Hepatocyte (in vitro differentiated cells): ENCODE measurements around the gene SLC2A11.

Source experiments
- EZH2phosphoT487 ChIP-seq: fragments of 200-600 bp; sonication (generic); IDR thresholded peaks from one replicate; pipeline ENCODE4 v1.6.1; 2018; ENCODE audit warnings: antibody characterized with exemption, mild to moderate bottlenecking, low read depth, moderate library complexity; ENCODE audit not compliant: unreplicated experiment, severe bottlenecking
- TF ChIP-seq, protein P1 (sequence below): fragments of 200-600 bp; sonication (generic); IDR thresholded peaks from 2 replicates; pipeline ENCODE4 v1.5.1; 2016; ENCODE audit warnings: antibody characterized with exemption, mild to moderate bottlenecking; ENCODE audit not compliant: poor library complexity

DNA sequence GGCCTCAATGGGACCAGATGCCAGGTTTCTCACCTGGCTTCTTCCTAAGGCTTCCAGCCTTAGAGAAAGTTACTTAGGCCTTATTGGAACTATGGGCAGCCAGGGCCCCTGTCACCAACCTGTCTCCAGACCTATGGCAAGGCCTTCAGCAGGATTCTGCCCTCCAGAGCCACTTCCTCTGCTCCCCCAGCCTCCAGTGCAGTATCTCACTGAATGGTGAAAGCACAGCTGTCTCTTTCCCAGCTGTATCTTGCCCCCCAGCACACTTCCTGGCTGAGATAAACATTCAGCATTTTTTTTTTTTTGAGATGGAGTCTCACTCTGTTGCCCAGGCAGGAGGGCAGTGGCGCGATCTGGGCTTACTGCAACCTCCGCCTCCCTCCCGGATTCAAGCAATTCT, 1.5 kb downstream of the SLC2A11 start:
- TF ChIP-seq, protein P1, sequence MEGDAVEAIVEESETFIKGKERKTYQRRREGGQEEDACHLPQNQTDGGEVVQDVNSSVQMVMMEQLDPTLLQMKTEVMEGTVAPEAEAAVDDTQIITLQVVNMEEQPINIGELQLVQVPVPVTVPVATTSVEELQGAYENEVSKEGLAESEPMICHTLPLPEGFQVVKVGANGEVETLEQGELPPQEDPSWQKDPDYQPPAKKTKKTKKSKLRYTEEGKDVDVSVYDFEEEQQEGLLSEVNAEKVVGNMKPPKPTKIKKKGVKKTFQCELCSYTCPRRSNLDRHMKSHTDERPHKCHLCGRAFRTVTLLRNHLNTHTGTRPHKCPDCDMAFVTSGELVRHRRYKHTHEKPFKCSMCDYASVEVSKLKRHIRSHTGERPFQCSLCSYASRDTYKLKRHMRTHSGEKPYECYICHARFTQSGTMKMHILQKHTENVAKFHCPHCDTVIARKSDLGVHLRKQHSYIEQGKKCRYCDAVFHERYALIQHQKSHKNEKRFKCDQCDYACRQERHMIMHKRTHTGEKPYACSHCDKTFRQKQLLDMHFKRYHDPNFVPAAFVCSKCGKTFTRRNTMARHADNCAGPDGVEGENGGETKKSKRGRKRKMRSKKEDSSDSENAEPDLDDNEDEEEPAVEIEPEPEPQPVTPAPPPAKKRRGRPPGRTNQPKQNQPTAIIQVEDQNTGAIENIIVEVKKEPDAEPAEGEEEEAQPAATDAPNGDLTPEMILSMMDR = no peak
- TF ChIP-seq EZH2phosphoT487 = no peak
